K562 (cell line): Measurements from ENCODE around the gene RAB4B.

Experiments used
- GABPA ChIP-seq: fragments of 200-800 bp; sonication (Bioruptor generic); conservative IDR thresholded peaks from 2 replicates; pipeline ENCODE4 v1.6.1; 2016; ENCODE audit warnings: low read depth, missing genetic modification characterization, missing compliant biosample characterization
- HNRNPK ChIP-seq: fragments of 200-400 bp; formaldehyde crosslinking; IDR thresholded peaks from one replicate; pipeline ENCODE4 v1.6.1; 2018; ENCODE audit warnings: mild to moderate bottlenecking, low read depth, low read length; ENCODE audit not compliant: poor library complexity, severe bottlenecking
- TCF7 ChIP-seq: sonication (generic); IDR thresholded peaks from 2 replicates; pipeline ENCODE4 v1.6.1; 2016; ENCODE audit warnings: antibody characterized with exemption, borderline replicate concordance
- TEAD4 ChIP-seq, 2 experiments: sonication (generic) in 1 of 2; formaldehyde crosslinking in 1 of 2; IDR thresholded peaks; 2 replicates each; pipeline versions ENCODE4 v1.6.1 to v1.8.0; 2012 to 2022; ENCODE audit warnings: borderline replicate concordance in 1 of 2, inconsistent platforms in 1 of 2, low read length in 1 of 2, mild to moderate bottlenecking in 1 of 2, missing genetic modification reagents in 1 of 2
- TF ChIP-seq, protein P1 (sequence below): sonication (generic); formaldehyde crosslinking; IDR thresholded peaks from 2 replicates; pipeline ENCODE4 v1.8.1; 2023; ENCODE audit warnings: mild to moderate bottlenecking, missing genetic modification reagents, moderate library complexity
- TF ChIP-seq, protein P2 (sequence below): fragments of 250-450 bp; sonication (Bioruptor Pico); IDR thresholded peaks from 2 replicates; pipeline ENCODE4 v1.5.0; 2021
- TF ChIP-seq, protein P3 (sequence below), 3 experiments: IDR thresholded peaks in 2 of 3; conservative IDR thresholded peaks in 1 of 3; 2 replicates each; pipeline ENCODE4 v1.5.1; 2011 to 2012; ENCODE audit warnings: low read length in 3 of 3, mild to moderate bottlenecking in 3 of 3, control low read depth in 2 of 3, improper control_type of control experiment in 1 of 3, inconsistent platforms in 1 of 3, low read depth in 1 of 3, mixed read lengths in 1 of 3, moderate library complexity in 1 of 3; ENCODE audit not compliant: insufficient read depth in 2 of 3
- TF ChIP-seq, protein P4 (sequence below): fragments of 250-450 bp; sonication (Bioruptor Pico); IDR thresholded peaks from 2 replicates; pipeline ENCODE4 v1.4.0; 2020
- TF ChIP-seq, protein P5 (sequence below), 2 experiments: fragments of 450-650 bp; formaldehyde crosslinking in 1 of 2; IDR thresholded peaks; 2 replicates each; pipeline versions ENCODE4 v1.4.0 to v1.6.1; 2014 to 2020; ENCODE audit warnings: mild to moderate bottlenecking in 2 of 2, borderline replicate concordance in 1 of 2, low read depth in 1 of 2

DNA sequence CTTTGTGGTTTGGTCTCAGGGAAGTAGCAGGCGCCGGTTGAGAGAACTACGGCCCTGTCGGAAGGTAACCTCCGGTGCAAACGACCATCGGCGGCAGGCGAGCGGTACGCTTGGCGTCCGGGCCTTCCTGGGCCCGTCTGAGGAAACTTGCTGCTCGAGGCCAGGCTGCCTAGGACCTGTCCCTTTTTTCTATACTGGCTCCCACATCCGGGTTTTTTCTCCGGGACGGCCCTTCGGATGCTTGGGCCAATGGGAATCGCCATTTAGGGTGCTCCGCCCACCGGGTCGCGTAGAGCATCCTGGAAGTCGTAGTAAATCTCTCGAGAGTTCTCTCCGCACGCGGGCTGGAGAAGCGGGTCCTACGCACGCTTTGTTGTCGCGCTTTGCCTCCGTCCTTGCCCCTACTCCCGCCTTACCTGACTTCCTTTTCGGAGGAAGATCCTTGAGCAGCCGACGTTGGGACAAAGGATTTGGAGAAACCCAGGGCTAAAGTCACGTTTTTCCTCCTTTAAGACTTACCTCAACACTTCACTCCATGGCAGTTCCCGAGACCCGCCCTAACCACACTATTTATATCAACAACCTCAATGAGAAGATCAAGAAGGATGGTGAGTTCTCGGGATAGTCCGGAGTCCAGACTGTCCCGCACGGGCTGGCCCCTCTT lies 27.0 kb upstream of the RAB4B start, which contains the start of gene SNRPA:
- TF ChIP-seq TCF7 (no peak), TEAD4 (IDR thresholded peaks at IDR 0.05; ENCODE audit: low read length) (no peak; the same call in 1 of the 2 replicates), TEAD4 (CRISPR knock-in tag; IDR thresholded peaks at IDR 0.05; ENCODE audit: borderline replicate concordance) (no peak), GABPA (peak; percentile 48), HNRNPK (no peak)
- TF ChIP-seq, protein P1, sequence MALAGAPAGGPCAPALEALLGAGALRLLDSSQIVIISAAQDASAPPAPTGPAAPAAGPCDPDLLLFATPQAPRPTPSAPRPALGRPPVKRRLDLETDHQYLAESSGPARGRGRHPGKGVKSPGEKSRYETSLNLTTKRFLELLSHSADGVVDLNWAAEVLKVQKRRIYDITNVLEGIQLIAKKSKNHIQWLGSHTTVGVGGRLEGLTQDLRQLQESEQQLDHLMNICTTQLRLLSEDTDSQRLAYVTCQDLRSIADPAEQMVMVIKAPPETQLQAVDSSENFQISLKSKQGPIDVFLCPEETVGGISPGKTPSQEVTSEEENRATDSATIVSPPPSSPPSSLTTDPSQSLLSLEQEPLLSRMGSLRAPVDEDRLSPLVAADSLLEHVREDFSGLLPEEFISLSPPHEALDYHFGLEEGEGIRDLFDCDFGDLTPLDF (CRISPR knock-in tag) = peak; percentile 46; the same call in 1 of the 2 replicates
- TF ChIP-seq, protein P2, sequence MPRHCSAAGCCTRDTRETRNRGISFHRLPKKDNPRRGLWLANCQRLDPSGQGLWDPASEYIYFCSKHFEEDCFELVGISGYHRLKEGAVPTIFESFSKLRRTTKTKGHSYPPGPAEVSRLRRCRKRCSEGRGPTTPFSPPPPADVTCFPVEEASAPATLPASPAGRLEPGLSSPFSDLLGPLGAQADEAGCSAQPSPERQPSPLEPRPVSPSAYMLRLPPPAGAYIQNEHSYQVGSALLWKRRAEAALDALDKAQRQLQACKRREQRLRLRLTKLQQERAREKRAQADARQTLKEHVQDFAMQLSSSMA (CRISPR knock-in tag) = no peak
- TF ChIP-seq, protein P3, sequence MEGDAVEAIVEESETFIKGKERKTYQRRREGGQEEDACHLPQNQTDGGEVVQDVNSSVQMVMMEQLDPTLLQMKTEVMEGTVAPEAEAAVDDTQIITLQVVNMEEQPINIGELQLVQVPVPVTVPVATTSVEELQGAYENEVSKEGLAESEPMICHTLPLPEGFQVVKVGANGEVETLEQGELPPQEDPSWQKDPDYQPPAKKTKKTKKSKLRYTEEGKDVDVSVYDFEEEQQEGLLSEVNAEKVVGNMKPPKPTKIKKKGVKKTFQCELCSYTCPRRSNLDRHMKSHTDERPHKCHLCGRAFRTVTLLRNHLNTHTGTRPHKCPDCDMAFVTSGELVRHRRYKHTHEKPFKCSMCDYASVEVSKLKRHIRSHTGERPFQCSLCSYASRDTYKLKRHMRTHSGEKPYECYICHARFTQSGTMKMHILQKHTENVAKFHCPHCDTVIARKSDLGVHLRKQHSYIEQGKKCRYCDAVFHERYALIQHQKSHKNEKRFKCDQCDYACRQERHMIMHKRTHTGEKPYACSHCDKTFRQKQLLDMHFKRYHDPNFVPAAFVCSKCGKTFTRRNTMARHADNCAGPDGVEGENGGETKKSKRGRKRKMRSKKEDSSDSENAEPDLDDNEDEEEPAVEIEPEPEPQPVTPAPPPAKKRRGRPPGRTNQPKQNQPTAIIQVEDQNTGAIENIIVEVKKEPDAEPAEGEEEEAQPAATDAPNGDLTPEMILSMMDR (IDR thresholded peaks at IDR 0.05 in 2 of 3, conservative IDR thresholded peaks at IDR 0.05 in 1 of 3; ENCODE audit: insufficient read depth in 2 of 3, low read depth in 1 of 3, low read length in 3 of 3) = peak in 1 of 3 experiments; percentile 0; a peak in 1 of 6 replicates
- TF ChIP-seq, protein P4, sequence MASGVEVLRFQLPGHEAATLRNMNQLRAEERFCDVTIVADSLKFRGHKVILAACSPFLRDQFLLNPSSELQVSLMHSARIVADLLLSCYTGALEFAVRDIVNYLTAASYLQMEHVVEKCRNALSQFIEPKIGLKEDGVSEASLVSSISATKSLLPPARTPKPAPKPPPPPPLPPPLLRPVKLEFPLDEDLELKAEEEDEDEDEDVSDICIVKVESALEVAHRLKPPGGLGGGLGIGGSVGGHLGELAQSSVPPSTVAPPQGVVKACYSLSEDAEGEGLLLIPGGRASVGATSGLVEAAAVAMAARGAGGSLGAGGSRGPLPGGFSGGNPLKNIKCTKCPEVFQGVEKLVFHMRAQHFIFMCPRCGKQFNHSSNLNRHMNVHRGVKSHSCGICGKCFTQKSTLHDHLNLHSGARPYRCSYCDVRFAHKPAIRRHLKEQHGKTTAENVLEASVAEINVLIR = no peak
- TF ChIP-seq, protein P5, sequence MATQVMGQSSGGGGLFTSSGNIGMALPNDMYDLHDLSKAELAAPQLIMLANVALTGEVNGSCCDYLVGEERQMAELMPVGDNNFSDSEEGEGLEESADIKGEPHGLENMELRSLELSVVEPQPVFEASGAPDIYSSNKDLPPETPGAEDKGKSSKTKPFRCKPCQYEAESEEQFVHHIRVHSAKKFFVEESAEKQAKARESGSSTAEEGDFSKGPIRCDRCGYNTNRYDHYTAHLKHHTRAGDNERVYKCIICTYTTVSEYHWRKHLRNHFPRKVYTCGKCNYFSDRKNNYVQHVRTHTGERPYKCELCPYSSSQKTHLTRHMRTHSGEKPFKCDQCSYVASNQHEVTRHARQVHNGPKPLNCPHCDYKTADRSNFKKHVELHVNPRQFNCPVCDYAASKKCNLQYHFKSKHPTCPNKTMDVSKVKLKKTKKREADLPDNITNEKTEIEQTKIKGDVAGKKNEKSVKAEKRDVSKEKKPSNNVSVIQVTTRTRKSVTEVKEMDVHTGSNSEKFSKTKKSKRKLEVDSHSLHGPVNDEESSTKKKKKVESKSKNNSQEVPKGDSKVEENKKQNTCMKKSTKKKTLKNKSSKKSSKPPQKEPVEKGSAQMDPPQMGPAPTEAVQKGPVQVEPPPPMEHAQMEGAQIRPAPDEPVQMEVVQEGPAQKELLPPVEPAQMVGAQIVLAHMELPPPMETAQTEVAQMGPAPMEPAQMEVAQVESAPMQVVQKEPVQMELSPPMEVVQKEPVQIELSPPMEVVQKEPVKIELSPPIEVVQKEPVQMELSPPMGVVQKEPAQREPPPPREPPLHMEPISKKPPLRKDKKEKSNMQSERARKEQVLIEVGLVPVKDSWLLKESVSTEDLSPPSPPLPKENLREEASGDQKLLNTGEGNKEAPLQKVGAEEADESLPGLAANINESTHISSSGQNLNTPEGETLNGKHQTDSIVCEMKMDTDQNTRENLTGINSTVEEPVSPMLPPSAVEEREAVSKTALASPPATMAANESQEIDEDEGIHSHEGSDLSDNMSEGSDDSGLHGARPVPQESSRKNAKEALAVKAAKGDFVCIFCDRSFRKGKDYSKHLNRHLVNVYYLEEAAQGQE (IDR thresholded peaks at IDR 0.05; ENCODE audit: borderline replicate concordance) = no peak
- TF ChIP-seq, protein P5 (CRISPR knock-in tag; IDR thresholded peaks at IDR 0.05; ENCODE audit: low read depth) = no peak
